ENCODE results near the gene CABLES1. TPM values are rescaled to one million over a fixed set of nuclear protein-coding genes. Genes with fewer than 3 reads are reported as not detected.

Gene CABLES1
- total RNA-seq, 1 donor from 2014 or later, result 50.9 TPM

DNA sequence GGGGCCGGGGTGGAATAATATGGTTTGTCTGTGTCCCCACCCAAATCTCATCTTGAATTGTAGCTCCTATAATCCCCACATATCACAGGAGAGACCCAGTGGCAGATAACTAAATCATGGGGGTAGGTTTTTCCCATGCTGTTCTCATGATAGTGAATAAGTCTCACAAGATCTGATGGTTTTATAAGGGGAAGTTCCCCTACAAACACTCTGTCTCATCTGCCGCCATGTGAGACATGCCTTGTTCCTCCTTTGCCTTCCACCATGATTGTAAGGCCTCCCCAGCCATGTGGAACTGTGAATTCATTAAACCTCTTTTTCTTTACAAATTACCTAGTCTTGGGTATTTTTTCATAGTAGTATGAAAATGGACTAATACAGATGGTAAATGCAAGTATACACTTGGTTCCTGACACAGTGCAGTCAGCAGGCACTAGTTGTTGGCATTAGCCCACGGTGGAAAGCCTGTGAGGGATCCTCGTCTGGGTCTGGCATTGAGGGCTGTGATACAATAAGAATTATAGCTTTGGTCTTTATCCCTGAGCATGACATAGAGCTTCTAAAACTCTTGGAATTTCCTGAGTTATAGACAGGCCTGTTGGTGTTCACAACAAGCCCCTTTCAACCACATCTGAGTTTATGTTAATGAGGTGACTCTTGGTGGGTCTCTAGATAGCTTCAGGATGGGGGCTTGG, 135.8 kb downstream of the CABLES1 start:
- Mint-ChIP-seq H3K4me3 (ENCODE audit: unreplicated experiment) (no peak overlapping the region), H3K27ac (ENCODE audit: unreplicated experiment) (no peak overlapping the region), H3K36me3 (ENCODE audit: unreplicated experiment) (peaks cover 3% of the 10 kb centered on the region), H3K4me1 (ENCODE audit: unreplicated experiment) (peaks cover 10% of the 10 kb centered on the region), H3K9me3 (ENCODE audit: unreplicated experiment) (peaks cover 7% of the 10 kb centered on the region), H3K27me3 (ENCODE audit: unreplicated experiment) (no peaks in the 10 kb centered on the region)
- no peak for DNase-seq (ENCODE audit: extremely low spot score, unreplicated experiment)
- TF ChIP-seq, protein P1, sequence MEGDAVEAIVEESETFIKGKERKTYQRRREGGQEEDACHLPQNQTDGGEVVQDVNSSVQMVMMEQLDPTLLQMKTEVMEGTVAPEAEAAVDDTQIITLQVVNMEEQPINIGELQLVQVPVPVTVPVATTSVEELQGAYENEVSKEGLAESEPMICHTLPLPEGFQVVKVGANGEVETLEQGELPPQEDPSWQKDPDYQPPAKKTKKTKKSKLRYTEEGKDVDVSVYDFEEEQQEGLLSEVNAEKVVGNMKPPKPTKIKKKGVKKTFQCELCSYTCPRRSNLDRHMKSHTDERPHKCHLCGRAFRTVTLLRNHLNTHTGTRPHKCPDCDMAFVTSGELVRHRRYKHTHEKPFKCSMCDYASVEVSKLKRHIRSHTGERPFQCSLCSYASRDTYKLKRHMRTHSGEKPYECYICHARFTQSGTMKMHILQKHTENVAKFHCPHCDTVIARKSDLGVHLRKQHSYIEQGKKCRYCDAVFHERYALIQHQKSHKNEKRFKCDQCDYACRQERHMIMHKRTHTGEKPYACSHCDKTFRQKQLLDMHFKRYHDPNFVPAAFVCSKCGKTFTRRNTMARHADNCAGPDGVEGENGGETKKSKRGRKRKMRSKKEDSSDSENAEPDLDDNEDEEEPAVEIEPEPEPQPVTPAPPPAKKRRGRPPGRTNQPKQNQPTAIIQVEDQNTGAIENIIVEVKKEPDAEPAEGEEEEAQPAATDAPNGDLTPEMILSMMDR (IDR thresholded peaks at IDR 0.05), result no peak

DNA sequence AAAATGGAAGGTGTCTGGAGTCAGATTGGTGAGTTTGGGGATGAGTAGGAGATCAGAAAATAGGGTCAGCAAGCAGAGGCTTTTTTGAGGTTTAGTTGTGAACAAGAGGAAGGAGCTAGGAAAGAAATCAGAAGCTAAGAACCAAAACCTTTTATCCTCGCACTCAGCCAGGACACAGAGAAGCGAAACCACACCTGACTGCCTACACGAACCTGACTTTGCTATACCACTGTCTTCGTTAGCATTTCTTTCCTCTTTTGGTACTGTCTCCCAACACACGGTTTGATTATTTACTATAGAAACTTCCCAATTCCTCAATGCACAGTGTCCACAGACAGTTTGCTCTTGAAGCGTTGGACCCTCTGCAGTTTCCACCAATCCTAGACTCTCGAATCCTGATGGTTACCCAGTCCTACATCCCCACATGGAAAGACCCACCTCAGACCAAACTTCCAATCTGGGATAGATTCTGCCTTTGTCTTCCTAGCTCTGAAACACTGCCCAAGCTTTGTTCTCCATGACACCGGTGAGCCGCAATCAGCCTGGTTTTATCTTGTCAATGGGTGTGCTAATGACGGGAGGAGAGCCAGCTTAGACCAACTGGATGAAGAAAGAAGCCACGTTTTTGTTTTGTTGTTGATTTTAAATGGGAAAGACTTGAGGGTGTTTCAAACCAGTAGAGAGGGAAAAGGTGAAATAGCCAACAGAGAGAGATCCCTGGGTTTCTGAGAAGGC, 137.4 kb downstream of the CABLES1 start:
- no peak for DNase-seq (ENCODE audit: extremely low spot score, unreplicated experiment)
- no peak overlapping the region for H3K27ac Mint-ChIP-seq (ENCODE audit: unreplicated experiment)
- no peak overlapping the region for H3K4me3 Mint-ChIP-seq (ENCODE audit: unreplicated experiment)
- TF ChIP-seq, protein P1 (IDR thresholded peaks at IDR 0.05), result no peak
- peaks cover 6% of the 10 kb centered on the region for H3K36me3 Mint-ChIP-seq (ENCODE audit: unreplicated experiment)
- H3K27me3 Mint-ChIP-seq (ENCODE audit: unreplicated experiment), result no peaks in the 10 kb centered on the region
- H3K9me3 Mint-ChIP-seq (ENCODE audit: unreplicated experiment), result peaks cover 11% of the 10 kb centered on the region
- peaks cover 10% of the 10 kb centered on the region for H3K4me1 Mint-ChIP-seq (ENCODE audit: unreplicated experiment)

DNA sequence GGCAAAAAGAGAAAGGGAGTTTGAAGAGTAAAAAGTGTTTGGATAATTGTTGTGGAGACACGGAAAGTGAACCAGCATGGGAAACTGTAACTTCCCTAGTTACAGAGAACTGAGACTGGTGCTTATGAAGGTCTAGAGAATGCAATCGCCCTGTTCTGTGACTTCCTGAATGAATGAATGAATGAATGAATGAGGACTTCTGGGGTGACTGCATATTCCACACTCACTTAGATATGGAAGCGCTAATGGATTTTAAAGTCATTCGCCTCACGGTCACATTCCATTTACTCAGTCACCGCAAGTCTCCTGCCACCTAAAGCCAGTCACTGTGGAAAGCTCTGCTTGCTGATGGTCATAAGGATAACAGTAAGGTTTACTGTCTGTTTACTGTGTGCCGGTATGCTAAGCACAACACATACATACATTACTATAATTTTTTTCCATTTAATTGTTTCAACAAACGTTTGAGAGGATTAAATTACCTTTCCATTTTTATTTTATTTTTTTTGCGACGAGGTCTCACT, 138.2 kb downstream of the CABLES1 start:
- Mint-ChIP-seq H3K4me1 (ENCODE audit: unreplicated experiment) (peaks cover 8% of the 10 kb centered on the region), H3K27ac (ENCODE audit: unreplicated experiment) (no peak overlapping the region), H3K4me3 (ENCODE audit: unreplicated experiment) (no peak overlapping the region), H3K36me3 (ENCODE audit: unreplicated experiment) (peaks cover 7% of the 10 kb centered on the region), H3K9me3 (ENCODE audit: unreplicated experiment) (peaks cover 16% of the 10 kb centered on the region), H3K27me3 (ENCODE audit: unreplicated experiment) (no peaks in the 10 kb centered on the region)
- TF ChIP-seq, protein P1 (IDR thresholded peaks at IDR 0.05), result no peak
- DNase-seq (ENCODE audit: extremely low spot score, unreplicated experiment), result no peak

DNA sequence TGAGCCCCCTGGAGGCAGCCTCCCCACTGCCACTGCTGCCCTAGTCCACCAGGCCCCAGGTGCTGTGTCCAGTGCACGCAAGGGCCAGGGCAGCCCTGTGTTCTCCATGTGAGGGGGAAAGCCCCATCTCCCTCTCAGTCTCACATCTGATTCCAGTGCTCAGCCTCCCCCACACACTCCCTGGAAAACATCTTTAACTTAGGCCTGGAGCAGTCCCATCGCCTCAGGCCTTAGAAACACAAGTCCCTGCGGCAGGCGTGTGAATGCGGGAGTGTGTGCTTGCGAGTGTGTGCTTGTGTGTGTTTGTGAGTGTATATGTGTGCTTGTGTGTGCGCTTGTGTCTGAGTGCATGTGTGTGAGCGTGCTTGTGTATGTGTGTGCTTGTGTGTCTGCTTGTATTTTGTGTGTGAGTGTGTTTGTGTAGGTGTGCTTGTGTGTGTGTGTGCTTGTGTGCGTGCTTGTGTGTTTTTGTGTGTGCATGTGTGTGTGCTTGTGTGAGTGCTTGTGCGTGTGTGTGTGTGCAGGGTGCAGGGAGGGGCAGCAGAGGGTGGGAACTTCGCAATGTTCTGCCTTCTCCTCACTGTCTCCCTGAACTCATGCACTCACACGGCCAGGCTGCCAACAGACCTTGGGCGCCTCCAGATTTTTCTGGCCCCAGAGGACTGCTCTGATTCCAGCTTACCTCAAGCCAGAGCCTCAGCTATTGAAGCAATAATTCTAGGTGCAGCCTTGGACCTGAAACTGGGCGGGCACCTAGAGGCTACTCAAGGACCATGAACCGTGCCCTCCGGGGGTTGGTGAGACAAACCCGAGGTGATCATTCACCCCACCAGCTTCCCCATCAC, 139.6 kb downstream of the CABLES1 start:
- TF ChIP-seq, protein P1 (IDR thresholded peaks at IDR 0.05), result no peak
- Mint-ChIP-seq H3K27me3 (ENCODE audit: unreplicated experiment) (no peaks in the 10 kb centered on the region), H3K9me3 (ENCODE audit: unreplicated experiment) (peaks cover 9% of the 10 kb centered on the region), H3K36me3 (ENCODE audit: unreplicated experiment) (peaks cover 4% of the 10 kb centered on the region), H3K27ac (ENCODE audit: unreplicated experiment) (no peak overlapping the region), H3K4me3 (ENCODE audit: unreplicated experiment) (no peak overlapping the region), H3K4me1 (ENCODE audit: unreplicated experiment) (peaks cover 8% of the 10 kb centered on the region)
- DNase-seq (ENCODE audit: extremely low spot score, unreplicated experiment), result no peak

Data from osteocyte (in vitro differentiated cells).